Activated naive CD4-positive, alpha-beta T cell treated with anti-CD3 and anti-CD28 coated beads, Interleukin-2, amount 50 U/mL, for 24 hours (primary cell): ENCODE results near the gene KCNMA1.

Experiments
- H3K27ac Mint-ChIP-seq: one replicate; pipeline ENCODE4 v1.8.0; 2021; ENCODE audit warnings: mild to moderate bottlenecking, mixed read lengths
- H3K27me3 Mint-ChIP-seq: one replicate; pipeline ENCODE4 v1.8.0; 2021; ENCODE audit warnings: mixed read lengths
- H3K36me3 Mint-ChIP-seq: one replicate; pipeline ENCODE4 v1.8.0; 2021; ENCODE audit warnings: mixed read lengths
- H3K4me1 Mint-ChIP-seq: one replicate; pipeline ENCODE4 v1.8.0; 2021; ENCODE audit warnings: mixed read lengths
- H3K4me3 Mint-ChIP-seq: one replicate; pipeline ENCODE4 v1.8.0; 2021; ENCODE audit warnings: mild to moderate bottlenecking, mixed read lengths
- H3K9me3 Mint-ChIP-seq: one replicate; pipeline ENCODE4 v1.8.0; 2021; ENCODE audit warnings: mixed read lengths

Gene KCNMA1

DNA sequence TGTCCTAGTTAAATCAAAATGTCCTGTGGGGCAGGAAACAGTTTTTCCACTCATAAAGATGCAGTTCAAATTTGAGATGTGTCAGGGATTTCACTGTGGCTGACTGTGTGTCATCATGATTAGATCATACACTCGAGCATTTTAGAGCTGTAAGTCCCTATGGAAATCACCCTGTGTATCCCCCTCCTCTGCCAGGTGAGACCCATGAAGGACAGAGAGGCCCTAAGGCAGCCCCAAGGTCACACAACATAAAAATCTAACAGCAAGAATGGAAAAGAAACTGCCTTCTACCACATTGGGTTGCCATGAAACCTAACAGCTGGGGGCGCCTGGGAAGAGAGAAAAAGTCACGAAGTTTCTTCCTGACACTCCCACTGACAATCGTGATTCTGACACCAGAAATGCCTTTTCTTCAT is 135.8 kb downstream of the KCNMA1 start:
- Mint-ChIP-seq H3K36me3 (no peaks in the 10 kb centered on the region), H3K4me3 (no peak overlapping the region), H3K27ac (no peak overlapping the region), H3K9me3 (no peaks in the 10 kb centered on the region), H3K4me1 (no peaks in the 10 kb centered on the region), H3K27me3 (no peaks in the 10 kb centered on the region)

GRCh38 chr10:77501152-77501845 is 136.3 kb downstream of the KCNMA1 start:
- no peak overlapping the region for H3K4me3 Mint-ChIP-seq
- H3K4me1 Mint-ChIP-seq = no peaks in the 10 kb centered on the region
- no peak overlapping the region for H3K27ac Mint-ChIP-seq
- H3K27me3 Mint-ChIP-seq = no peaks in the 10 kb centered on the region
- no peaks in the 10 kb centered on the region for H3K36me3 Mint-ChIP-seq
- H3K9me3 Mint-ChIP-seq = no peaks in the 10 kb centered on the region

DNA sequence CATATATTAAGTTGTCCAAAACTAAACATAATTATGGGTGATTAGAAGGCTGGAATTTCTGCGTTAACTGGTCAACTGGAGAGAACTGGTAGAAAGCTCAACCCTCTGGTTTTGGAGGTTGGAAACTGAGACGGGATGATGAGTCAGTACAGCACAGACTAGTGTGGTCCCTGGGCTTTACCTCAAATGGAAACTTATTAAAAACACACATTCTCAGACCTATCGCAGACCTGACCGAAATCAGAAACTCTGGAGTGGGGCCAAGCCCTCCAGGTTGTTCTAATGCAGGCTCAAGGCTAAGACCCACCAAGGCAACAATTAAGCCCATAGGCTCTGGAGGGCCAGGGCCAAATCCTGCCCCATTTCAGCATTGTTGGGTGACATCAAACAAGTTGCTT is 136.9 kb downstream of the KCNMA1 start:
- H3K36me3 Mint-ChIP-seq = no peaks in the 10 kb centered on the region
- H3K9me3 Mint-ChIP-seq = no peaks in the 10 kb centered on the region
- no peak overlapping the region for H3K4me3 Mint-ChIP-seq
- no peak overlapping the region for H3K27ac Mint-ChIP-seq
- H3K27me3 Mint-ChIP-seq = no peaks in the 10 kb centered on the region
- H3K4me1 Mint-ChIP-seq = no peaks in the 10 kb centered on the region

DNA sequence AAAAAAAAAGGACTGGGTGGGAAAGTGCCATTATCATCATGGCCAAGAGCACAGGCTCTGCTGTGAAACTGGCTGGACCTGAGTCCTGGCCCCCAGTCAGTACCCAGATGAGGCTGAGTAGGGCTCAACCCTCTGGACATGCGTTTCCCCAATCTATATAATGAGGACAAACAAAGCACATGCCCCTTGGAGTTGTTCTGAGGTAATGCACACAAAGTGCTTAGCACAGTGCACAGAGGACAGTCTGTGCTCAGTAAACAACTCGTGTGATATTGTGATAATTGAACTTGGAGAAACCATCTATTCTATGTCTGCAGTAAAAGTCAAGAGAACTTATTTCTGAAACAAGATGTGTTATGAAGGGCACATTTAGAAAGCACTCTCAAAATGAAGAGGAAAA is 138.8 kb downstream of the KCNMA1 start:
- Mint-ChIP-seq H3K27me3 (peaks cover 1% of the 10 kb centered on the region), H3K9me3 (no peaks in the 10 kb centered on the region), H3K27ac (no peak overlapping the region), H3K36me3 (no peaks in the 10 kb centered on the region), H3K4me3 (no peak overlapping the region), H3K4me1 (no peaks in the 10 kb centered on the region)

DNA sequence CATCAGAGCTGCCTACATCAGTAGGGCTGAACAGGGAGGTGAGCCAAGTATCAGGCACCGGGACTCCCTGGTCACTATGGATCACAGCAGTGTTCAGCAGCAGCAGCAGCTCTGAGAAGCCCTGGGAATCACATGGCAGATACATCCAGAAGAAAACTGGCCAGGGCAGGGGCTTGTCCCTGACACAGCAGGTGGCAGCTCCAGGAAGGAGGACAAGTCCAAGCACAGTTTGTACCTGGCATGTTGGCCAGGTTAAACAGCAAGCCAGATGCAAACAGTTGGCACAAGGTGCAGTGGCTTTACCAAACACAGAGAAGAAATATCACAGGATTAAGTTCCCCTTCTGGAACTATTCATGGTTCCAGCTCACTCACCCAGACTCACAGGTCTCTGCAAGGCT is 139.4 kb downstream of the KCNMA1 start:
- Mint-ChIP-seq H3K36me3 (no peaks in the 10 kb centered on the region), H3K27ac (no peak overlapping the region), H3K9me3 (no peaks in the 10 kb centered on the region), H3K4me1 (no peaks in the 10 kb centered on the region), H3K4me3 (no peak overlapping the region), H3K27me3 (peaks cover 1% of the 10 kb centered on the region)

- H3K9me3 Mint-ChIP-seq = no peaks in the 10 kb centered on the region
Measured at GRCh38 chr10:77497748-77498147, 139.9 kb downstream of the KCNMA1 start.

GRCh38 chr10:77496941-77497420 is 140.6 kb downstream of the KCNMA1 start:
- Mint-ChIP-seq H3K4me1 (no peaks in the 10 kb centered on the region), H3K36me3 (no peaks in the 10 kb centered on the region), H3K27ac (no peak overlapping the region)

More at GRCh38 chr10:77497748-77498147, 139.9 kb downstream of the KCNMA1 start:
- H3K36me3 Mint-ChIP-seq = no peaks in the 10 kb centered on the region
- H3K27ac Mint-ChIP-seq = no peak overlapping the region
- no peak overlapping the region for H3K4me3 Mint-ChIP-seq
- no peaks in the 10 kb centered on the region for H3K4me1 Mint-ChIP-seq
- peaks cover 1% of the 10 kb centered on the region for H3K27me3 Mint-ChIP-seq

DNA sequence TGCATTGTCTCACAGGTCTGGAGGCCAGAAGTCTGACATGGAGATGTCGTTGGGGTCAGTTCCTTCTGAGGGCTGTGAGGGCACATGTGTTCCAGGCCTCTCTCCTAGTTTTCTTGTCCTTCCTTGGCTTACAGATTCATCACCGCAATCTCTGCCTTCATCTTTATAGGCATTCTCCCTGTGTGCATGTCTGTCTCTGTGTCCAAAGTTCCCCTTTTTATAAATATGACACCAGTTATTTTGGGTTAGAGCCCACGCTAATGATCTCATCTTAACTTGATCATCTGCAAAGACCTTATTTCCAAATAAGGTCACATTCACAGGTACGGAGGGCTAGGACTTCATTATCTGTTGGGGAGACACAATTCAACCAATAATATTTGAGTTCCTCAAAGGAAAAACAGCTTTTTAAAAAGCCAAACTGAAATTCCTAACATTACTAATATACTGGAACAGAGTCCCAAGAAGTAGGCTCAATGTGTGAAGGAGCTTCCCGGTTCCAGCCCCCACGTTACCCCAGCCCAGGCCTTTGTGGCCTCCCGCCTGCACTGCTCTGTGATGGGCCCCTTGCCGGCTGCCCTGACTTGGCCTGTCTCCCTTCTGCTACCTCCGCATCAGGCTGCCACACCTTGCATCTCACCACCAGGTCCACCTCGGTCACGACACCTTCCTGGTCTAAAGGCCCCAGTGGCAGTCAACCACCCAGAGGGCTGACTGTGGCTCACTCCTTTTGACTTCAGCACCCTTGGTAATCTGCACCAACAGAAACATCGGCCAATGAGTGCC is 142.7 kb downstream of the KCNMA1 start:
- no peaks in the 10 kb centered on the region for H3K4me1 Mint-ChIP-seq
- no peak overlapping the region for H3K27ac Mint-ChIP-seq
- H3K9me3 Mint-ChIP-seq = no peaks in the 10 kb centered on the region
- no peaks in the 10 kb centered on the region for H3K36me3 Mint-ChIP-seq
- H3K4me3 Mint-ChIP-seq = no peak overlapping the region
- peaks cover 1% of the 10 kb centered on the region for H3K27me3 Mint-ChIP-seq

More at GRCh38 chr10:77496941-77497420, 140.6 kb downstream of the KCNMA1 start:
- Mint-ChIP-seq H3K9me3 (no peaks in the 10 kb centered on the region), H3K27me3 (peaks cover 1% of the 10 kb centered on the region), H3K4me3 (no peak overlapping the region)

GRCh38 chr10:77494327-77494726 is 143.3 kb downstream of the KCNMA1 start:
- no peaks in the 10 kb centered on the region for H3K36me3 Mint-ChIP-seq
- H3K27ac Mint-ChIP-seq = no peak overlapping the region
- H3K9me3 Mint-ChIP-seq = no peaks in the 10 kb centered on the region
- H3K4me3 Mint-ChIP-seq = no peak overlapping the region
- H3K27me3 Mint-ChIP-seq = peaks cover 1% of the 10 kb centered on the region
- no peaks in the 10 kb centered on the region for H3K4me1 Mint-ChIP-seq

GRCh38 chr10:77493851-77494261 is 143.8 kb downstream of the KCNMA1 start:
- no peaks in the 10 kb centered on the region for H3K4me1 Mint-ChIP-seq
- H3K27ac Mint-ChIP-seq = no peak overlapping the region
- no peaks in the 10 kb centered on the region for H3K9me3 Mint-ChIP-seq
- peaks cover 1% of the 10 kb centered on the region for H3K27me3 Mint-ChIP-seq
- no peaks in the 10 kb centered on the region for H3K36me3 Mint-ChIP-seq
- no peak overlapping the region for H3K4me3 Mint-ChIP-seq

DNA sequence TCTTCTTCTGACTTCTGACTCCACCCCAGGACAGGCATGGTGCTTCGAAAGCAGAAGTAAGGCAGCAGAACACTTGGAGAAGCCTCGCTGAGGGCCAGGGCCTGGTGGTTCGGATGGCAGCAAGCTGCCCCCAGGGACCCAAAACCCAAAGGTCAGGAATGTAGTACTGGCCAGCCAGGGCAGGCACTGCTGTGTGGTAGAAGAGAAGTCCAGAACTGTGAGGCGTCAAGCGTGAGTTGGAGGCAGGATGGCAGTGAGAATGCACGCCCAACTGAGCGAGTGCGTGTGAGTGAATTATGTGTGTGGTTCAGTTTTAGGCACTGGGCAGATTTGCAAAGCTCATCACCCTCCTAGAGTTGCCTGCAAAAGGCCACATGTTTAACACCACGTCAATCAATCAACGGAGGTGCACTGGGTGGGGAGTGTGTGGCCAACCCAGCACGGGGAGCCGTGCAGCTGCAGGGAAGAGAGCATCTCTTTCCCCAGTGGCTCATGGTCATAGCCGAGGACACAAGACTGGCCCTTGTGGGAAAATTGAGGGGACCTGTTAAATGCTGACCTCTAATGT is 144.3 kb downstream of the KCNMA1 start:
- Mint-ChIP-seq H3K4me3 (no peak overlapping the region), H3K27ac (no peak overlapping the region), H3K36me3 (no peaks in the 10 kb centered on the region), H3K9me3 (no peaks in the 10 kb centered on the region), H3K4me1 (no peaks in the 10 kb centered on the region), H3K27me3 (peaks cover 1% of the 10 kb centered on the region)

DNA sequence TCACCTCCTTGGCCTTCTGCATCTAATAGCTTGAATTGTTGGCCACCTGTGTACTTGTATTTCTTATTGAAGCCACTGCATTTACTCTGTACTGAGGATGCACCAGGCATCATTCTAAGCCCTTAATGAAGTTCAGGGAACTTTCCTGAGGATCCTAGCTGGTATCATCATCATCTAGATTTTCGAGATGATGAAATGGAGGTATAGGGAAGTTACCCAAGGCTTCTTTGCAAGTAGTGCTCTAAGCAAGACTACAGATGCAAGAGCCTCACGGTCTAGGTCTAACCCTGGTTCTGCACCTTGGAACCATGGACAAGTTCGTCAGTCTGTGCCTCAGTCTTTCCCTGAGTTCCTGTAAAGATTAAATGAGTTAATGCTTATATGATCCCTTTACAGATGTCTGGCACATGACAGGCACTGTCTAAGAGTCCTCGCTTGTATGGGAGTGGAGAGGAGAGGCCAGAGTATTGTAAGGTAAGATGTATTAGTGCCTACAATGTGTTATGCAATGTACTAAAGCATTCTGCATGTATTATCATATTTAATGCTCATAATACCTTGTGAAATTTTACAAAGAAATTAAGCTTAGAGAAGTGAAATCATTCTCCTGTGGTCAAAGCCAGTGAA is 145.1 kb downstream of the KCNMA1 start:
- Mint-ChIP-seq H3K27ac (no peak overlapping the region), H3K4me3 (no peak overlapping the region), H3K4me1 (no peaks in the 10 kb centered on the region), H3K27me3 (peaks cover 1% of the 10 kb centered on the region), H3K36me3 (no peaks in the 10 kb centered on the region), H3K9me3 (no peaks in the 10 kb centered on the region)

- Mint-ChIP-seq H3K4me1 (no peaks in the 10 kb centered on the region), H3K36me3 (no peaks in the 10 kb centered on the region), H3K4me3 (no peak overlapping the region), H3K27ac (no peak overlapping the region), H3K27me3 (peaks cover 1% of the 10 kb centered on the region), H3K9me3 (no peaks in the 10 kb centered on the region)
Measured at GRCh38 chr10:77490534-77491314, 146.9 kb downstream of the KCNMA1 start.

- H3K4me3 Mint-ChIP-seq = no peak overlapping the region
- no peak overlapping the region for H3K27ac Mint-ChIP-seq
- H3K9me3 Mint-ChIP-seq = no peaks in the 10 kb centered on the region
- H3K4me1 Mint-ChIP-seq = no peaks in the 10 kb centered on the region
- no peaks in the 10 kb centered on the region for H3K36me3 Mint-ChIP-seq
- H3K27me3 Mint-ChIP-seq = no peaks in the 10 kb centered on the region
Measured at GRCh38 chr10:77486517-77486916, 151.1 kb downstream of the KCNMA1 start.

DNA sequence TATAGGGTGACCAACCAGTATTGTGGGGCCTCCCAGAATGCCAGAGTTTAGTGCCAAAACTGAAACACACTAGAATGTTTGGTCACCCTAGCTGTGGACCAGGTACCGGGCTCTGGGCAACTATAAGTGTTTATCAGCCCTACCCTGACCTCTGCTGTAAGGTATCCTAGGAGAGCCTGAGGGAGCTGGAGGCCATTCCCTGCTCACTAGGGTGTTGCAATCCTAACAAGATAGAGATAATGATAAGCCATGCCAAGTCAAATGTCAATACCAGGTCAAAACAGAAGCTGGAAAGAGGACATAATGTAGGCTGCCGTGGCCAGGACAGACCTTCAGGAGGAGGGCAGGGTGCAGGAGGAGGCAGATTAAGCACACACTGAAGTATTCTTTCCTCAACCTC is 151.8 kb downstream of the KCNMA1 start:
- no peaks in the 10 kb centered on the region for H3K9me3 Mint-ChIP-seq
- no peak overlapping the region for H3K27ac Mint-ChIP-seq
- no peaks in the 10 kb centered on the region for H3K4me1 Mint-ChIP-seq
- H3K4me3 Mint-ChIP-seq = no peak overlapping the region
- no peaks in the 10 kb centered on the region for H3K27me3 Mint-ChIP-seq
- H3K36me3 Mint-ChIP-seq = no peaks in the 10 kb centered on the region
